Stimulated activated effector memory CD8-positive, alpha-beta T cell treated with anti-CD3 and anti-CD28 coated beads, Interleukin-12 subunit alpha, Interleukin-12 subunit beta, amount 100 ng/mL, for 72 hours (primary cell): Measurements from ENCODE around the gene SCAMP2.

Experiments
- ATAC-seq: fragments of 150-1000 bp; cut with Tn5 transposase; 2 replicates; pipeline ENCODE4 v1.10.0; 2021
- DNase-seq, 2 donors: peaks; one replicate each; pipeline ENCODE4 v3.0.0; 2021 to 2022; ENCODE audit warnings: low spot score in 2 of 2
- H3K27ac Mint-ChIP-seq: one replicate; pipeline ENCODE4 v1.8.0; 2022; ENCODE audit warnings: mild to moderate bottlenecking, mixed read lengths
- H3K36me3 Mint-ChIP-seq: one replicate; pipeline ENCODE4 v1.8.0; 2022; ENCODE audit warnings: mild to moderate bottlenecking, mixed read lengths
- H3K4me1 Mint-ChIP-seq: one replicate; pipeline ENCODE4 v1.8.0; 2022; ENCODE audit warnings: mixed read lengths
- H3K4me3 Mint-ChIP-seq: one replicate; pipeline ENCODE4 v1.8.0; 2022; ENCODE audit warnings: mild to moderate bottlenecking, mixed read lengths
- H3K9me3 Mint-ChIP-seq: one replicate; pipeline ENCODE4 v1.8.0; 2022; ENCODE audit warnings: mixed read lengths

Gene SCAMP2

GRCh38 chr15:74840851-74841775, 32.1 kb downstream of the SCAMP2 start:
- Mint-ChIP-seq H3K27ac (peak overlapping the region; percentile 88), H3K36me3 (peaks cover 57% of the 10 kb centered on the region)
- no peak for ATAC-seq

DNA sequence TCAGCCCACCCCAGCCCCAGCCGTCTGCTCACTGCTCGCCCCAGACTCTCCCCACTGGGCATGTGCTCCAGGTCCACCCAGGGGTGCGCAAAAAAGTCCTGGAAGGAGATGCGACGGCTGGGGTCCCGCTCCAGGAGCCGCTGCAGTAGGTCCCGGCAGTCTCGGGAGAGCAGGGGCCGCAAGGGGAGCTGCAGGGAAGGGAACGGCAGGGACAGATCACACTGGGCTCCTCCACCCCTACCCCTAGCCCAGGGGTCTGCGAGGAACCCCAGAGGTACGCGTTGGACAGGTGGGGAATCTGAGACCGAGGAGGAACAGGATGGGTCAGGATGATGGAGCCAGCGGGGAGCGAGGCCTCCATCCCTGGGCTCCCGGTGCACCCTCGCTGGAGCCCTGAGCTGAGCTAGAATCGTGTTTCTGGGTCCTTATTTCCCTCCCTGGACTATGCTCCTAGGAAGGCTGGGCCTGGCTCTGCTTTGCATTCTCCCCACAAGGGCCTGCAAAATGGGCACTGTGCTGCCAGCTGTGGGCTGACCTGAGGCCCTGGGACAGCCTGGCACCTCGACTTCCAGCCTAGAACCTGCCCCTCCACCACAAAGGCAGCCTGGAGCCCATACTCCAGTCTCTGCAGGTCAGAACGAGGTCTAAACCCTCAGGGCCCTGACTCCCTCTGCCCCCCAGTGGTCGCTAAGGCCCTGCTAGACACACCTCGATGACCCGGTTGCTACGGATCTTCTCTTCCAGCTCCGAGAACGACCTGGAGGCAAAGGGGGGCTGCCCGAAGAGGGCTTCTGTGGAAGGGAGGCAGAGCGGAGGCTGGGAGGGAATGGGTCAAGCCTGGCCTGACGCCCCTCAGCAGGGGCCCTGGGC, 33.4 kb downstream of the SCAMP2 start:
- Mint-ChIP-seq H3K4me3 (no peak overlapping the region), H3K27ac (peak overlapping the region; percentile 40), H3K4me1 (peaks cover 41% of the 10 kb centered on the region), H3K36me3 (peaks cover 51% of the 10 kb centered on the region), H3K9me3 (no peaks in the 10 kb centered on the region)
- ATAC-seq (no peak), DNase-seq (no peak)

More at GRCh38 chr15:74840851-74841775, 32.1 kb downstream of the SCAMP2 start:
- Mint-ChIP-seq H3K4me3 (peak overlapping the region; percentile 86), H3K4me1 (peaks cover 44% of the 10 kb centered on the region), H3K9me3 (no peaks in the 10 kb centered on the region)
- no peak for DNase-seq

DNA sequence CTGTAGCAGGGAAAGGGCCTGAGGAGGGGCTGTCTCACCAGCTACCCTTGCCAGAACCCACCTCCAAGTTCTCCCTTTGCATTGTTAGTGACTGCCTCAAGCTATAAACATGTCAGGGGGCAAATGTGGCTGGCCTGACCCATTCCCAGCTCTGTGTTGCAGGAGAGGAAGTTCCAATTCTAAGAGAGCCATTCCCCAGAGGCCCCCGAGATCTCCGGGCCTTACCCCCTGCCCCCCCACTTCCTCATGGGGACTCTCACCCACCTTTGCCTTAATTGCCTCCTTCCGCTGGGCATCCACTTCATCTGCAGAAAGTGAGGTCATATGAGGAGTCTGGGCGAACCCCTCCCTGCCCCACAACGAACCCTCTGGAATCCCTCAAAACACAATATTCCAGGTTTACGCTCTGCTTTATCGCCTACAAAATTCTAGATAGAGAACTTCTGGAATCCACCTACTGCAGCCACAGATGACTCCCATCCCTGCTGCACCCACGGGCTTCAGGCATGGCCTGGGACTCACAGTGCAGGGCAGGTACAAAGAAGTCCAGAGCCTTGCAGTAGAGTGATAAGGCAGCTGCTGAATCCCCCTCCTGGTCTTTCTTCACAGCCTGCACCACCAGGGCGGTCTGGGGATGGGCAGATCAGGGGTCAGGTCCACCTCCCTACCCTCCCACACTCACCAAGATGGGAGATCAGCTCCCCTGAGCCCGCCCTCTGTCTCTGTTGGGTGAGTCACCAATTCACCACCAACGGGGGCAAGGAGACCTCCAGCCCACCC, 34.2 kb downstream of the SCAMP2 start:
- H3K27ac Mint-ChIP-seq: no peak overlapping the region
- no peak for DNase-seq
- no peak overlapping the region for H3K4me3 Mint-ChIP-seq

GRCh38 chr15:74838137-74838516, 35.0 kb downstream of the SCAMP2 start:
- H3K9me3 Mint-ChIP-seq: no peaks in the 10 kb centered on the region
- DNase-seq (no peak), ATAC-seq (no peak)
- no peak overlapping the region for H3K4me3 Mint-ChIP-seq
- peaks cover 32% of the 10 kb centered on the region for H3K4me1 Mint-ChIP-seq
- H3K27ac Mint-ChIP-seq: no peak overlapping the region
- H3K36me3 Mint-ChIP-seq: peaks cover 41% of the 10 kb centered on the region

More for the DNA sequence above, 34.2 kb downstream of the SCAMP2 start:
- Mint-ChIP-seq H3K36me3 (peaks cover 47% of the 10 kb centered on the region), H3K9me3 (no peaks in the 10 kb centered on the region), H3K4me1 (peaks cover 33% of the 10 kb centered on the region)
- ATAC-seq: no peak

DNA sequence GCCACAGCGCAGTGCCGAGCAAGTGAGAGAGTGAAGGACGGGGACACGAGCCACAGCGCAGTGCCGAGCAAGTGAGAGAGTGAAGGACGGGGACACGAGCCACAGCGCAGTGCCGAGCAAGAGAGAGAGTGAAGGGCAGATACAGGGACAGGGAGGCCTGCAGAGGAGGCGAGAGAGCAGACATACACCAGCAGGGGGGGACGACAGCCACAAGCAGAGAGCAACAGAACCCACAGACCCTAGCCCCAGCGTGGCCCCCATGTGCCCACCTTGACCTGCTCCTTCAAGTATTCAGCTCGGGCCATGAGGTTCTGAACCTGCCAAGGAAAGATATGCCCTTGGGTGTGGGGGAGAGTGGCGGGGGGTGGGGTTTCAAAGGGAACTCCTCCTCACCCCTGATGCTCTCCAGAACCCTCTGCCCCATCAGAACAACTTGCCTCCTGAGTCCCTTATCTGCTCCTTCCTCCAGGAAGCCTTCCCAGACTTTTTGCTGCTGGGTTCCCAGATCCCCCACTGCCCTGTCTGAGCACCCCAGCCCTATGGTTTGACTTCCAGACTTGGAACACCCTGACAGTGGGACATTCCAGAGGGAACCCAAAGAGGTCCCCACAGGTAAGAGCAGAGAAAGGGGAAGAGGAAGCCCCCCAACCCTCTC, 35.6 kb downstream of the SCAMP2 start:
- ATAC-seq (no peak), DNase-seq (no peak)
- Mint-ChIP-seq H3K4me3 (no peak overlapping the region), H3K4me1 (peaks cover 30% of the 10 kb centered on the region), H3K27ac (peak overlapping the region; percentile 74), H3K36me3 (peaks cover 38% of the 10 kb centered on the region), H3K9me3 (no peaks in the 10 kb centered on the region)

DNA sequence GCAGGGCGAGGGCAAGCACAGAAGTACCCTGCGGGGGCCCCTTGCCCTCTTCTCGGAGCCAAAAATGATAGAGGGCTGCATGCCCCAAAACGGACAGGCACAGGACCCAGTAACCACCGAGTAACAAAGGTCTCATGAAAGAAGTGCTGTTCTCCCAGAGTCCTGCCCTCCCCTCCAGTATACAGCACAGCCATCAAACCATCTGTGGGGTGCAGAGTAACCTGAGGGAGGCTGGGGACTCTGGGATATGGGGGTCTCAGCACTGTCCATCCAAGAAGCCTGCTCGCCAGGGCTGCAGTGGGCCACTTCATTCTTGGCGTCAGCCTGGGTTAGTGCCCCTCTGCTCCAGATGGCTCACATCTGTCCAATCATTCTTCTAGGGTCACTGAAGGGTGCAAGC, 36.3 kb downstream of the SCAMP2 start:
- peaks cover 30% of the 10 kb centered on the region for H3K36me3 Mint-ChIP-seq
- H3K27ac Mint-ChIP-seq: peak overlapping the region; percentile 74
- no peak for ATAC-seq
- H3K9me3 Mint-ChIP-seq: no peaks in the 10 kb centered on the region
- peaks cover 22% of the 10 kb centered on the region for H3K4me1 Mint-ChIP-seq
- no peak for DNase-seq
- no peak overlapping the region for H3K4me3 Mint-ChIP-seq

GRCh38 chr15:74835312-74835823, 37.8 kb downstream of the SCAMP2 start:
- no peak overlapping the region for H3K4me3 Mint-ChIP-seq
- H3K27ac Mint-ChIP-seq: no peak overlapping the region
- no peaks in the 10 kb centered on the region for H3K9me3 Mint-ChIP-seq
- H3K36me3 Mint-ChIP-seq: peaks cover 28% of the 10 kb centered on the region
- peaks cover 13% of the 10 kb centered on the region for H3K4me1 Mint-ChIP-seq
- ATAC-seq (peak; percentile 34), DNase-seq (peak; percentile 33 to 72)

GRCh38 chr15:74833376-74834107, 39.6 kb downstream of the SCAMP2 start:
- Mint-ChIP-seq H3K9me3 (no peaks in the 10 kb centered on the region), H3K4me1 (peaks cover 27% of the 10 kb centered on the region), H3K4me3 (no peak overlapping the region), H3K27ac (peak overlapping the region; percentile 17), H3K36me3 (peaks cover 20% of the 10 kb centered on the region)
- no peak for ATAC-seq
- DNase-seq: no peak

DNA sequence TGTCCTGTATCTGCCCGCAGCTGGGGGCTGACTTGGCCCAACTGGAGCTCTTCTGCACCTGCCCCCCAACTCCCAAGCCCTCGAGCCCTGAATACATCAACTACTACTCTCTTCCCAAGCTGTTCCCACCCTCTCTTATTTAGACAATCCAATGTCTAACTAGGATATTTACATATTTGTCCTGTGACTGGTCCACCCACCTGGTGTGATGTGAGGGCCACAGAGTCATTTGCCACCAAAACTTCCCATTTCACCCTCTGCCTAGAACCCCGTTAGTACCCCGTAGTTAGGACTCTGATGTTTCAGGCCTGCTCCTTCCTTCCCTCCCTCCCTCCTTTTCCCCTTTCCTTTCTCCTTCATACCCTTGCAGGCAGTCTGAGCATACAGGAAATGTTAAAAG, 40.3 kb downstream of the SCAMP2 start:
- ATAC-seq: no peak
- H3K4me1 Mint-ChIP-seq: peaks cover 33% of the 10 kb centered on the region
- no peak overlapping the region for H3K27ac Mint-ChIP-seq
- DNase-seq: no peak
- peaks cover 16% of the 10 kb centered on the region for H3K36me3 Mint-ChIP-seq
- H3K9me3 Mint-ChIP-seq: no peaks in the 10 kb centered on the region
- H3K4me3 Mint-ChIP-seq: no peak overlapping the region

- Mint-ChIP-seq H3K36me3 (peaks cover 8% of the 10 kb centered on the region), H3K9me3 (no peaks in the 10 kb centered on the region), H3K4me1 (peaks cover 35% of the 10 kb centered on the region), H3K4me3 (no peak overlapping the region), H3K27ac (no peak overlapping the region)
- ATAC-seq: no peak
- no peak for DNase-seq
Observed at GRCh38 chr15:74831813-74832495, 41.2 kb downstream of the SCAMP2 start.

GRCh38 chr15:74830868-74831267, 42.3 kb downstream of the SCAMP2 start:
- H3K4me3 Mint-ChIP-seq: no peak overlapping the region
- peaks cover 42% of the 10 kb centered on the region for H3K4me1 Mint-ChIP-seq
- H3K9me3 Mint-ChIP-seq: no peaks in the 10 kb centered on the region
- H3K36me3 Mint-ChIP-seq: peaks cover 8% of the 10 kb centered on the region
- ATAC-seq (no peak), DNase-seq (no peak)
- peak overlapping the region; percentile 29 for H3K27ac Mint-ChIP-seq

DNA sequence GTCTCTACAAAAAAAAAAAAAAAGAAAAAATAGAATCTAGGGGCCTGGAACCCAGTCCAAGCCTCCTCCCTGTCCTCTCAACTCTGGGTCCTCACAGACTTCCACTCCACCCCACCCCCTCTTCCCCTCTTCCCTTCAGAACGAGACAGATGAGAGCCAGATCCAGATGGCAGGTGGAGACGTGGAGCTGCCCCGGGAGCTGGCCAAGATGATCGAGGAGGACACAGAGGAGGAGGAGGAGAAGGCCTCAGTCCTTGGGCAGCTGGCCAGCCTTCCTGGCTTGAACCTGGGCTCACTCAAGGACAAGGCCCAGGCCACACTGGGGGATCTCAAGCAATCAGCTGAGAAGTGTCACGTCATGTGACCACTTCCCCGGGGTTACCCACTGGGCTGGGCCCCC, 43.2 kb downstream of the SCAMP2 start:
- no peaks in the 10 kb centered on the region for H3K9me3 Mint-ChIP-seq
- no peaks in the 10 kb centered on the region for H3K36me3 Mint-ChIP-seq
- no peak overlapping the region for H3K4me3 Mint-ChIP-seq
- no peak overlapping the region for H3K27ac Mint-ChIP-seq
- ATAC-seq (no peak), DNase-seq (no peak)
- peaks cover 36% of the 10 kb centered on the region for H3K4me1 Mint-ChIP-seq

DNA sequence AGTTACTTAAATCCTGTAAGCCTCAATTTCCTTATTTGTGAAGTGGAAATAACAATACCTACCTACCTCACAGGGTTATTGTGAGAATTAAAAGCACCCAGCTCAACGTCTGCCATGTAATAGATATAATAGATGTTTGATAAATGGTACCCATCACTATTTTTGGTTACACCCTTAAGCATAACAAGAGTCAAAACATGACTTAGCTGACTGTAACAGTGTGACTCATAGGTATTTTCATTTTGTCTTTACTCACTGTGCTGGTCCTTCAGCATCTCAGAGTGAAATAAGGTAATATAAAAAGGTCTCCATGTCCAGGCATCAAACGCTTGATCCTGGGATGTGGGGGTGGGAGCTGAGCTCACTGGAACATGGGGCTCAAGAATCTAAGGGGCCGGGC, 43.7 kb downstream of the SCAMP2 start:
- no peaks in the 10 kb centered on the region for H3K36me3 Mint-ChIP-seq
- H3K4me1 Mint-ChIP-seq: peaks cover 34% of the 10 kb centered on the region
- no peak overlapping the region for H3K4me3 Mint-ChIP-seq
- no peaks in the 10 kb centered on the region for H3K9me3 Mint-ChIP-seq
- no peak for DNase-seq
- peak; percentile 91 for ATAC-seq
- no peak overlapping the region for H3K27ac Mint-ChIP-seq
